MM.1S (cell line): Measurements from ENCODE around the gene PTPRD.

Experiments used
- DNase-seq: peaks from one replicate; pipeline ENCODE4 v3.0.0-alpha.2; 2015
- H2AFZ ChIP-seq: fragments of 300-600 bp; sonication (generic); 2 replicates; pipeline ENCODE4 v1.6.0; 2016; ENCODE audit warnings: antibody characterized with exemption, low read length
- H3F3A ChIP-seq: fragments of 300-600 bp; sonication (generic); 2 replicates; pipeline ENCODE4 v1.6.1; 2016; ENCODE audit warnings: mild to moderate bottlenecking, antibody characterized with exemption, low read length, moderate library complexity, mixed read lengths; ENCODE audit not compliant: insufficient read depth
- H3K27ac ChIP-seq: fragments of 300-600 bp; sonication (generic); 2 replicates; pipeline ENCODE4 v1.5.1; 2016; ENCODE audit warnings: mild to moderate bottlenecking, low read length
- H3K27me3 ChIP-seq: fragments of 300-600 bp; sonication (generic); replicated peaks from 2 replicates; pipeline ENCODE4 v1.6.0; 2016; ENCODE audit warnings: low read length; ENCODE audit not compliant: insufficient read depth
- H3K36me3 ChIP-seq: fragments of 300-600 bp; sonication (generic); replicated peaks from 2 replicates; pipeline ENCODE4 v1.6.1; 2016; ENCODE audit warnings: mild to moderate bottlenecking, low read length, mixed read lengths; ENCODE audit not compliant: insufficient read depth
- H3K4me1 ChIP-seq: fragments of 300-600 bp; sonication (generic); 2 replicates; pipeline ENCODE4 v1.6.1; 2016; ENCODE audit warnings: low read length, mixed read lengths
- H3K4me2 ChIP-seq: fragments of 300-600 bp; sonication (generic); 2 replicates; pipeline ENCODE4 v1.6.0; 2016; ENCODE audit warnings: low read depth, low read length
- H3K4me3 ChIP-seq: fragments of 300-600 bp; sonication (generic); 2 replicates; pipeline ENCODE4 v1.5.1; 2016; ENCODE audit warnings: low read length, mixed read lengths
- H3K79me2 ChIP-seq: fragments of 300-600 bp; sonication (generic); 2 replicates; pipeline ENCODE4 v1.6.1; 2016; ENCODE audit warnings: mixed run types, low read length, mixed read lengths
- H3K9ac ChIP-seq: fragments of 300-600 bp; sonication (generic); 2 replicates; pipeline ENCODE4 v1.6.1; 2016; ENCODE audit warnings: low read length, mixed read lengths
- H3K9me2 ChIP-seq: fragments of 300-600 bp; sonication (generic); replicated peaks from 2 replicates; pipeline ENCODE4 v1.6.1; 2016; ENCODE audit warnings: mild to moderate bottlenecking, low read length, mixed read lengths; ENCODE audit not compliant: insufficient read depth
- H3K9me3 ChIP-seq: fragments of 300-600 bp; sonication (generic); replicated peaks from 2 replicates; pipeline ENCODE4 v1.6.1; 2016; ENCODE audit warnings: mild to moderate bottlenecking, low read length, mixed read lengths; ENCODE audit not compliant: insufficient read depth
- H4K20me1 ChIP-seq: fragments of 300-600 bp; sonication (generic); 2 replicates; pipeline ENCODE4 v1.6.1; 2016; ENCODE audit warnings: mild to moderate bottlenecking, low read length, moderate library complexity, mixed read lengths; ENCODE audit not compliant: insufficient read depth
- EZH2 ChIP-seq: fragments of 300-600 bp; sonication (generic); optimal IDR thresholded peaks from 2 replicates; pipeline ENCODE3; 2017; ENCODE audit warnings: low read depth, mild to moderate bottlenecking, antibody characterized with exemption, low read length, mixed read lengths
- EZH2phosphoT487 ChIP-seq: fragments of 300-600 bp; sonication (generic); IDR thresholded peaks from 2 replicates; pipeline ENCODE4 v1.6.1; 2018; ENCODE audit warnings: antibody characterized with exemption, low read length
- TF ChIP-seq, protein P1 (sequence below): fragments of 300-600 bp; sonication (generic); IDR thresholded peaks from 2 replicates; pipeline ENCODE4 v1.5.1; 2016; ENCODE audit warnings: antibody characterized with exemption, low read length, mixed read lengths

The PTPRD gene

DNA sequence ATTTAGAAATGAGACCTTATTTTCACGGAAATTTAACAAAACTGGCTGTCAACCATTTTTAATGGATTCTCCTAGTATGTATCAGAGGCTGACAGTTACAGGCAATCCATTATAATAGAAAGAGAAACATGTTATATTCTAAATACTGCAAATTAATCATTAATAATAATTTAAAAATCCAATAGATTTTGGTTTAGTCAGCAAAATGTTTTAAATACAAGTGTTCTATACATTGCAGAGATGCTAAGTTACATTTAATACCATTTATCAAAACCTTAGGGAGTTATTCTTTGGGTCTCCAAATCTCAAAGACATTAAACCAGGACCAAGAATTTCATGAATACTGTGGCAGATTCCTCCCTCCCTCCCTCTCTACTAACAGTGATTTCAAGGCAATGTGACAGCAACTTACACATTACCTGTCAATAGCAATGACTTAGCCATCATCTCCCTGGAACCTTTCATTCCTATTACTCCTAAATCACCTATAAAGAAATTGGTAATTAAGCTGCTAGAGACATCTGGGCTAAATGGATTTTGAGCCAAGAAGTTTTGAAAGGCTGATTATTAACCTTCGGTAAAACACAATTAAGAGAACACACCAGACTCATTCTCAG, 2044.7 kb downstream of the PTPRD start:
- Histone ChIP-seq H3F3A (no peaks in the 10 kb centered on the region; the same call in 1 of the 2 replicates), H3K9me3 (no peaks in the 10 kb centered on the region), H3K4me2 (no peak overlapping the region), H3K36me3 (no peaks in the 10 kb centered on the region), H3K4me1 (no peaks in the 10 kb centered on the region), H4K20me1 (no peaks in the 10 kb centered on the region), H3K79me2 (no peaks in the 10 kb centered on the region), H3K9me2 (no peaks in the 10 kb centered on the region), H3K27ac (no peak overlapping the region), H3K9ac (no peak overlapping the region), H3K27me3 (no peaks in the 10 kb centered on the region), H2AFZ (no peak overlapping the region), H3K4me3 (no peak overlapping the region)
- TF ChIP-seq EZH2phosphoT487 (no peak), EZH2 (no peak)
- TF ChIP-seq, protein P1, sequence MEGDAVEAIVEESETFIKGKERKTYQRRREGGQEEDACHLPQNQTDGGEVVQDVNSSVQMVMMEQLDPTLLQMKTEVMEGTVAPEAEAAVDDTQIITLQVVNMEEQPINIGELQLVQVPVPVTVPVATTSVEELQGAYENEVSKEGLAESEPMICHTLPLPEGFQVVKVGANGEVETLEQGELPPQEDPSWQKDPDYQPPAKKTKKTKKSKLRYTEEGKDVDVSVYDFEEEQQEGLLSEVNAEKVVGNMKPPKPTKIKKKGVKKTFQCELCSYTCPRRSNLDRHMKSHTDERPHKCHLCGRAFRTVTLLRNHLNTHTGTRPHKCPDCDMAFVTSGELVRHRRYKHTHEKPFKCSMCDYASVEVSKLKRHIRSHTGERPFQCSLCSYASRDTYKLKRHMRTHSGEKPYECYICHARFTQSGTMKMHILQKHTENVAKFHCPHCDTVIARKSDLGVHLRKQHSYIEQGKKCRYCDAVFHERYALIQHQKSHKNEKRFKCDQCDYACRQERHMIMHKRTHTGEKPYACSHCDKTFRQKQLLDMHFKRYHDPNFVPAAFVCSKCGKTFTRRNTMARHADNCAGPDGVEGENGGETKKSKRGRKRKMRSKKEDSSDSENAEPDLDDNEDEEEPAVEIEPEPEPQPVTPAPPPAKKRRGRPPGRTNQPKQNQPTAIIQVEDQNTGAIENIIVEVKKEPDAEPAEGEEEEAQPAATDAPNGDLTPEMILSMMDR: no peak
- no peak for DNase-seq

DNA sequence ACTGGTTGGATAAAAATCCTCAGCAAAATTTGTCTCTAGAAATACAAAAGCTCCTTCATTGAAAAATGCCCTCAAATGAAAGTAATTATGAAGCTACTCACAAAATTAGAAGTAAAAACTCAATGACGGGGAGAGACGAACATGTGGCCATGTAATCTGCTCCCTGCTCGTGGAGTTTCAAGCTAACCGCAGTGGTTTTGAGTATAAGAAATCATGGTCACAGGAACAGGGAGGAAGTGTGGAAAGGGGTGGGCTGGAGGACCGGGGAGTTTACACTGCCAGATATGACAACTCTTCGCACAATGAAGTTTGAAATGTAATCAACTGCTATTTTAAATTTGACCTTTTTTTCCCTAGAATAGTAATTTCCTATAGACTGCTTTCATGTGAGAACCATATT, 2047.8 kb downstream of the PTPRD start:
- no peaks in the 10 kb centered on the region for H3K9me3 ChIP-seq
- no peaks in the 10 kb centered on the region for H3K9me2 ChIP-seq
- no peaks in the 10 kb centered on the region for H3K4me1 ChIP-seq
- H3K9ac ChIP-seq: no peak overlapping the region
- H3K36me3 ChIP-seq: no peaks in the 10 kb centered on the region
- no peaks in the 10 kb centered on the region for H3K27me3 ChIP-seq
- H3K27ac ChIP-seq: no peak overlapping the region
- H3K79me2 ChIP-seq: no peaks in the 10 kb centered on the region
- TF ChIP-seq, protein P1: no peak
- TF ChIP-seq EZH2 (no peak), EZH2phosphoT487 (no peak)
- DNase-seq: peak; percentile 58
- H3K4me3 ChIP-seq: no peak overlapping the region
- peak overlapping the region; percentile 37; the same call in 1 of the 2 replicates for H3K4me2 ChIP-seq
- no peaks in the 10 kb centered on the region; the same call in 1 of the 2 replicates for H3F3A ChIP-seq
- H4K20me1 ChIP-seq: no peaks in the 10 kb centered on the region
- H2AFZ ChIP-seq: no peak overlapping the region

DNA sequence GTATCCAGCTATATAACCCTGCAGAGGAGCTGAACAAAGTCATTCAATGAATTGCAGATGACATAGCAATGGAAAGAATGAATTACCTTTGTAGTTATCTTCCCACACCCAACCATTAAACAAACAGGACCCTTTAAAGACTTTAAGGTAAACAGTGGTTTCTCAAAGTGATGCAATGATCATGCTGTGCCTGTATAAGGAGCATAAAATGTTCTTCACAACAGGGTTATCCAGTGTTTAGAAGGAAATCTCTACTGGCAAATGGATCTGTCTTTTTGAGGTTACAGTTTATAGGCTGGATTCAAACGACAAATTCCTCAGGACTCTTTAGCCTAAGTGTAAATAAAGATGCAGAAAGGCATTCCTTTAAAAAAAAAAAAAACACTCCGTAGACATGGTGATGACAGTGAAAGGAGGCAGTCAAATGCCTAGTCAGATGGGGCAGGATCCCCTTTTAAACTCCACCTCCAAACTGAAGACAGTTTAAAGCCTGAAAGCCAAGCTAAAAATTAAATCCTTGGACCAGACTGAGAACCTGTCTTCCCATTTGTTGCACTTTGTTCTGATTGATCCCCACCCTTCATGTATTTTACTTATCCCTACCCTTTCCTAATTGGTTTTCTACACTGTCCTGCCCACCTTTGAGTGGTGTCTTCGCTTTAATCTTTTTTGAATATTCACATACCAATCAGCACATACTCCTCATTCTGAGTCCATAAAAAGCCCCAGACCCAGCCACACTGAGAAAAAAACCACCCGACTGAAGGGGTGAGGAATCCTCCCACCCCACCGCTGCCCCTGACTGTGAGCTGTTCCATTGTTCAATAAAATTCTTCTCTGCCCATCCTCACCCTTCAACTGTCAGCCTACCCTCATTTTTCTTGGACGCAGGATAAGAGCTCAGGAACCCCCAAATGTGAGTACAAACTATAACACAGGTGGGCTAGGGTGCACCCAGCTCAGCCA, 2052.0 kb downstream of the PTPRD start:
- no peak for TF ChIP-seq EZH2
- TF ChIP-seq, protein P1: no peak
- no peak for TF ChIP-seq EZH2phosphoT487
- H4K20me1 ChIP-seq: no peaks in the 10 kb centered on the region
- no peak overlapping the region for H3K27ac ChIP-seq
- no peak for DNase-seq
- H3K4me2 ChIP-seq: no peak overlapping the region
- no peaks in the 10 kb centered on the region for H3K4me1 ChIP-seq
- no peak overlapping the region for H3K9ac ChIP-seq
- H3K9me2 ChIP-seq: no peaks in the 10 kb centered on the region
- no peaks in the 10 kb centered on the region for H3K79me2 ChIP-seq
- H3F3A ChIP-seq: no peaks in the 10 kb centered on the region; the same call in 1 of the 2 replicates
- no peak overlapping the region for H3K4me3 ChIP-seq
- H2AFZ ChIP-seq: no peak overlapping the region
- no peaks in the 10 kb centered on the region for H3K36me3 ChIP-seq
- no peaks in the 10 kb centered on the region for H3K9me3 ChIP-seq
- H3K27me3 ChIP-seq: no peaks in the 10 kb centered on the region
